ENCODE results near the gene ZNF581.

Gene ZNF581

GRCh38 chr19:55611983-55612645, 31.3 kb upstream of the ZNF581 start:
- DNase-seq = no peak

- no peak for DNase-seq
These were observed 30.1 kb upstream of the ZNF581 start for GRCh38 chr19:55613396-55613795.

- no peak for DNase-seq
These were observed 29.3 kb upstream of the ZNF581 start for GRCh38 chr19:55613930-55614710.

- DNase-seq = no peak
These were observed 28.5 kb upstream of the ZNF581 start for GRCh38 chr19:55614711-55615542.

- DNase-seq = no peak
These were observed 27.7 kb upstream of the ZNF581 start for GRCh38 chr19:55615543-55616394.

GRCh38 chr19:55616395-55616875, 27.0 kb upstream of the ZNF581 start:
- DNase-seq = no peak

GRCh38 chr19:55617426-55617825, 26.0 kb upstream of the ZNF581 start:
- DNase-seq = no peak

GRCh38 chr19:55618426-55618825, 25.0 kb upstream of the ZNF581 start:
- no peak for DNase-seq

- DNase-seq = no peak
These were observed 24.2 kb upstream of the ZNF581 start for GRCh38 chr19:55619286-55619685.

GRCh38 chr19:55620410-55621204, 22.8 kb upstream of the ZNF581 start:
- no peak for DNase-seq

GRCh38 chr19:55621205-55621672, 22.2 kb upstream of the ZNF581 start:
- DNase-seq = no peak

GRCh38 chr19:55621673-55622231, 21.7 kb upstream of the ZNF581 start:
- DNase-seq = no peak

- DNase-seq = no peak
These were observed 21.0 kb upstream of the ZNF581 start for GRCh38 chr19:55622242-55622969.

- no peak for DNase-seq
These were observed 20.3 kb upstream of the ZNF581 start for GRCh38 chr19:55623130-55623529.

- no peak for DNase-seq
These were observed 19.9 kb upstream of the ZNF581 start for GRCh38 chr19:55623561-55623960.

GRCh38 chr19:55624109-55625003, 19.1 kb upstream of the ZNF581 start, which contains the start of gene ZNF784:
Gene ZNF784 (minus strand): TSS chr19:55624566. CDS start chr19:55624561, 5 bp downstream.
- peak; percentile 84 for DNase-seq

- DNase-seq = no peak
These were observed 18.5 kb upstream of the ZNF581 start for GRCh38 chr19:55625004-55625326.

- DNase-seq = no peak
These were observed 17.1 kb upstream of the ZNF581 start for GRCh38 chr19:55626350-55626749.

- DNase-seq = peak; percentile 83
These were observed 11.0 kb upstream of the ZNF581 start for GRCh38 chr19:55632463-55632834.

Data from NCI-H446 treated with DMSO at 0.1 percent for 48 hours (cell line).